NCI-H1417 treated with DMSO at 0.1 percent for 48 hours (cell line): ENCODE results near the gene KIRREL1.

Source experiments
- DNase-seq: peaks from one replicate; lab custom pipeline; 2025; lab: John Stamatoyannopoulos, UW

The KIRREL1 gene

DNA sequence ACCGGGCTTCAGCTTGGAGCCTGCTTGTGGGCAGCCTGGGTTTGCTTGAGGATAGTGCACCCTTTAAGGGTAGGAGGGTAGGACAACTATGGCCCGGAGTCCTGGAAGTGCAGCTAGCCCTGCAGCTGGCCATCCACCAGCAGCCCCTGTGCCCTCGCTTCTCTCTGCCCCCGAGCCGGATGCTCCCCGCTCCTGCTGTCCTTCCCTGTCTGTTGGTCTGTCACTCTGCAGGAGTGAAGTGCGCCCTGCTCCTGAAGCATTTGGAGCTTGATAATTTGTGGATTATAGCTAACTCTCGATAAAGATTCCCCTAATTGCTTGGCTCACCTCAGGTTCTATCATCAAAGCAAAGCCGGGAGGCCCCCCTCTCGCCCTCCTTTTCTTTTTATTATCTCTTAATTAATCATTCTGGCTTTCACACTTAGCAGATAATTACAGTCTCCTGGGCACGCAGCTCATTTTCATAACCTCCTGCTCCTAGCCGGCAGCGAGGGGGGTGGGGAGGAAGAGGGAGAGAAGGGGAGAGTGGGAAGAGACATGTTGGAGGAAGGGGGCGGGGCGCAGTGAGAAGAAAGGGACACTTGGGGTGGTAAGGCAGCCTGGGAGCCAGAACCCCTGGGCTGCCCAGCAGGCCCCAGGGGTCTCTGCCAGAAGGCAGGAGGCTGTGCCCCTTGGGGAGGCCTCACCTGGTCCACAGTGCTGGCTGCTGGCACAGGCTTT is 14.4 kb downstream of the KIRREL1 start:
- DNase-seq = no peak

DNA sequence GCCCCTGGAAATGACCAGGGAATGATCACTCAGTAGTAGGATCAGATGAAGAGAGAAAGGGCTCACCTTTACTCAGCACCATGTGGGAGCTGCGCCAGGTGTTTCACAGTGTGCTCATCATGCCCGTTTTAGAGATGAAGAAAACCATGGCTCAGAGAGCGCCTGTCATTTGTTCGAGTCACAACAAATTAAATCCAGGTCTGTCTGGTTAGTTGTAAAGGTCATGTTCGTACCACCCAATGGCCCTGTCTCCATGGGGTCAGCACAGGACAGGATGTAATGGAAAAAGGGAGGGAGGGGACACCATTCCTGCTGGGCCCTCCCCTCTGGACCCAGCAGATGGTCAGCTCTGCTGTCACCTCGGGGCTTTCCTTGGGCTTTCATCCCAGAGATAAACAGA is 15.2 kb downstream of the KIRREL1 start:
- no peak for DNase-seq

DNA sequence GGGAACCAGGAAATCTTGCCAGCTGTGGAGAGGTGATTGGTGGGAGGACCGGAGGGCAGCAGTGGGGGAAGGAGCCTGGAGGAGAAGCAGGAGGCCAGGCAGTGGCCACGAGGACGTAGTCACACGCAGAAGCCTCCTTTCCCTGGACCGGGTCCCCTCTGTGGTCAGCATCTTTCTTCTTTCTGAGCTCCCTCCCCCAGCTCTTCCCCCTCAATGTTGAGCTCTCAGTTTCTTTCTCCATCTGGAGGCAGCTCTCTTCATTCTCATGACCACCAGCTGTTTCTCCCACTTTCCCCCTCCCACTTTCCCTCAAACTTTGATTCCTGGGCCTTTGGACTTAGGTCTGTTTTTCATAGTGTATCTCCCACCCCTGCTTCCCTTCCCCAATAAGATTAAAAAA is 18.3 kb downstream of the KIRREL1 start:
- no peak for DNase-seq

GRCh38 chr1:158013840-158014730 is 20.6 kb downstream of the KIRREL1 start:
- DNase-seq = no peak

DNA sequence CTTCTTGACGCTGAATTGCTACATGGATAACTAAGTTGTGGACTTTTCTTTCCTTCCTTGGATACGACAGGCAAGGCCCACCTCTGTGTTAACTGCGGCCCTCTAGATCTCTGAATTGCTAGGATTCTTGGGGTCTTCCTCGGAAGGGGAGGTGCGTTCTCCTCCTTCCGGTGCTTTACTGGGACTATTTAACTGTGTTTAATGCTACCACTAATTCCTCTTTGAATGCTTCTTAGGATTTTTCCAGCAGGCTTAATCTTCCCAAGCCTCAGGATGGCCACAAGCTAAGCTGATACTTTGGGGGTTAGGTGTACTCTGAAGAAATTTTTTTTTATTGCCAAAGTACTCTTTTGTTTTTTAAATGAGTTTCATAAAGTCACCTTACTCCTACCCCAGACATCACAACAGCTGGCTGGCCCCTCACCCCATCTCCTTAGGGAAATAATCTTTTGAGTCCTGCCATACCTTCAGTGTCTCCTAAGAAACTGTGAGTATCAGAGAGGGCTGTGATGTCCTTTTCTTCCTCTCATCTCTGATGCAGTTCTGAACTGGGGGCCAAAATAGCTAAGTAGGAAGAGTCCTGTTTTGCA is 21.4 kb downstream of the KIRREL1 start:
- no peak for DNase-seq

DNA sequence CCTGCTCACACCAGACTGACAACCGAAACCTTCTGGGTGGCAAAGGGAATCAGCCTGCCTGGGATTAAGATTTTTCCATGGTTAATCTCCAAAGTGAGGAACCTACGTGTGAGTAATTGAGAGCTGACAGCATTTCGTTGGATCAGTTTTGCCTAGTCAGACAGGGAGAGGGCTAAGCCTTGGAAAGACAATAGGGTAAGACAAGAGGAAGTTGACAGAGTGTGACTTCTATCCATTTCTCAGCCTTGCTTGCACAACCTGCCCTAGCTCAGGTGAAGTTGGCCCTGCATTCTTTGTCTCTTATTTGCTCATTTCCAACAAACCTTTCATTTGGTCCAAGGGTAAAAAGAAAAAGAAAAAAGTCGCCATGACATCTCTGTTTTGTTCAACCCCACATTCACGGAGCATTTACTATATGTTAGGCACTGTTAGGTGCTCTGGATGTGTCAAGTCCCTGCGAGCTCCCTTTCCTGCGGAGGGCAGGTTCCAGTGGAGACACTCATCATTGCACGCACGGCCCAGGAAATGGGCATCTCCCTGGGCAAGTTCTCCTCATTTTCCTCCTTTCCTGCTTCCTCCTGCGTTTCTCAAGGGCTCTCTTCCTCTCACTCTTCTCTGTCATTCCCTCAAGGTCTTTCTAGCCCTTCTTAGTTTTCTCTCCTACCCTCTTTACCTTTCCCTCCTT is 23.3 kb downstream of the KIRREL1 start:
- DNase-seq = no peak

DNA sequence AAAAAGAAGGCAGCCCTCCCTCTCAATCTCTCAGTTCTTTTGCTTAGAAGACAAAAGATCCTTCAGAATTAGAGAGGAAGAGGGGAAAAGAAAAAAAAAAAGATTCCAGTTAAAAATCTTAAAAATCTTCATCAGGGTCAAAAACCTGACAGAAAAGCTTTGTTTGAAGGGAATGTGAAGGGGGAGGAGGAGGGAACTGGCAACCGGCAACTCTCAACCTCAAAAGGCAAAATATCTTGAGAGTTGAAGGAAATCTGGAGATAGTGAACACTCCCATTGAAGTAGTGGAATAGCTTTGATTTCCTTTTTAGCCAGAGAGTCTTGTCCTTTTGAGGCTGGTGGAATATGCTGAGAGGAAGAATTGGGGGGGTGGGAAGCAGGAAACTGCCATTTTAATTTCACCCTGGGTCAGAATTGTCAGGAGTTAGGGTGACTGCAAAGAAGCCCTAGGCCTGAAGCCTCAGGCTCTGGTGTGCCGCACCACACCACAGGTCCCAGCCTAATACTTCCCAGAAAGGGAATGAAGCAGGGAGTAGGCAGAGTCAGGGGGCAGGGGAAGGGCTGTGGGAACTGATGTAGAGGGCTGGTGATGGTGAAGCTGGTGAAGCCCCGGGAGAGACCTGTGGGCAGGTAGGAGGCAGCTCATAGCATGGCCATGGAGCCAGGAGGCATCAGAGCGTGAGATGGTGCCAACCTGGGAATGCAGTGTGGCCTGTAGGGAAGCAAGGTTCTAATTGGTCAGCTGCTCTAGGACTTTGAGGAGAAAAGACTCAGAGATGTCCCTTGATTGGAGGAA is 24.6 kb downstream of the KIRREL1 start:
- no peak for DNase-seq

DNA sequence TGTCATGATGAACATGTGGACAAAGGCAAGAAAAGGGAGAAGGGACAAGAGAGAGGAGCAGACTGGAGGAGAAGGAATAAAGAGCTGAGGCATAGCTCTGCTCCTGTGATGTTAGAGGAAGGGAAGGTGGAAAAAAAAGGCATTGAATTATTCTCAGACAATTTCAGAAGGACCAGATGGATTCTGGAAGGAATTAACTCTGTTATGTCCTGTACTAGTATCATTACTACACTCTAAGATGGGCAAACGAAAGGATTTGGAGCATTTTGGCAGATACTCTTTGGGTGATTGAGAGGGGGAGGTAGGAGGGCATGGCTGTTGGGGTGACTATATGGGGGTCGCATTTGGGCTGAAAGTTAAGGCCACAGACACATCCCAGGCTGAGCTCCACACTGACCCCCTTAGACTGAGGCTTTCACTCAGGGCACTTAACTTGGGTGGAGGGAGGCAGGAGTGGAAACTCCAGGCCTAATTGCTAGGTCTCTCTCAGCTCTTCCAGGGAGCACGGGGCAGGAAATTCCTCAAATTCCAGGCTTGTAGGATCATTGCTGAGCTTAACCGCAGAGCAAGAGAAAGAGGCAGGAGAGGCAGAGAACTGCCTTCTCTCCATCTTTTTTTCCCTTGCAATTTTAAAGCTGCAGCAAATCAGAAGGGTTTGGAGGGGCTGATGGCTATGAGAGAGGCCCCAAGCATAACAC is 25.9 kb downstream of the KIRREL1 start:
- no peak for DNase-seq

DNA sequence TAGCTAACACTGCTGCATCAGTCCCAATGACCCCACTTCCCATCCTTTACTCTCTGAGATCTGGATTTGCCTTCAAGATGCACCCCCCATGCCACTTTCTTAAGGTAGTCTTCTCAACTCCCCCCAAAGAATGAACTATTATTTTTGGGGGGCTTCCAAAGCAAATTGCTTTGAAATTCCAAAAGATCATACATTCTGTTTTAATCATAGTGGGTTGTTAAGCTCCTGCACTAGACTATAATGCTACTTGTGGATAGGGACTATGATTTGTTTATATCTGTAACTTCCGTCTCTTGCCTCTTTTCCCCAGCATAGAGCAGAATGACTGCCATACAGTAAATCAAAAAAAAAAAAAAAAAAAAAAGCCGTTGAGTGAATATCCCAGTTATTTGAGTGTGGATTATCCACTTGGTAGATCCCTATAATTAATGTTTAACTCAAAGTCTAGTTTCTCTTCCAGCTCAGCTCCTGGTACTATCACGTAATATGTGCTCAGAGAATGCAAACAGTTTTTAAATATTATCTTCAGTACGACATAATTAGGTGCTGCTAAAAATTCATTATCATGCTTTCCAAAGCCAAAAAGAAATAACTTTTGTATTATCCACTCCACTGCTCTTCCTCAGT is 26.9 kb downstream of the KIRREL1 start:
- no peak for DNase-seq

DNA sequence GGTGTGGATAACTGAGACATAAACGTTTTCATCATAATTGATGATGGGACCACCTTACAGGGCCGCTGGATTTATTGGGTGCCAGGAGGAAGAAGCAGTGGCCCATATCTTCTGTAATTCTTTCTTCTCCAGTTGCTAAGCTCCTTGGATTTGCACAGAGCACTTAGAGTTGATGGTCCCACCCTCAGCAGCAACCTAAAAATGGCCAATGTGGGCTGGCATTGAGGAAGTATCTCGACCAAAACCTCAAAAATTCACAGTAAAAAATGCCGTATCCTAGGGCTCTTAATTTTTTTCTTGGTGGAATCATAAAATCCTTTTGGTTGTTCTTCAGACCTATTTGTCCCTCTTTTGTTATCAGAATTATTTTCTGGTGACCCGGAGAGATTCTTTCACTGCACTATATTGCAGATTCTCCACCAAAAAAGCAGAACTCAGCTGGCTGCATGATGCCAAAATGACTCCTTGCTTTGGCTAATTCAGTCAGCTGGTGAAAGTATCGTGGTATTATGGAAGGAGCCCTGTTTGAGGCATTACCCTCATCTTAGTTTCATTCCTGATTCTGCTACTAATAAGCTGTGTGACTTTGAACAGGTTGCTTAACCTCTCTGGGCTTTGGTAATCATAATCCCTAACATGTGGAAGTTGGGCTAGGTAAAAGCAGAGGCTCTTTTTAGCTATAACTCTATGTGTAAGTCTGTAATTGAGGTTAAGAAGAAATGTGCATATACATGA is 27.6 kb downstream of the KIRREL1 start:
- no peak for DNase-seq

GRCh38 chr1:158021721-158022120 is 28.3 kb downstream of the KIRREL1 start:
- DNase-seq = no peak

DNA sequence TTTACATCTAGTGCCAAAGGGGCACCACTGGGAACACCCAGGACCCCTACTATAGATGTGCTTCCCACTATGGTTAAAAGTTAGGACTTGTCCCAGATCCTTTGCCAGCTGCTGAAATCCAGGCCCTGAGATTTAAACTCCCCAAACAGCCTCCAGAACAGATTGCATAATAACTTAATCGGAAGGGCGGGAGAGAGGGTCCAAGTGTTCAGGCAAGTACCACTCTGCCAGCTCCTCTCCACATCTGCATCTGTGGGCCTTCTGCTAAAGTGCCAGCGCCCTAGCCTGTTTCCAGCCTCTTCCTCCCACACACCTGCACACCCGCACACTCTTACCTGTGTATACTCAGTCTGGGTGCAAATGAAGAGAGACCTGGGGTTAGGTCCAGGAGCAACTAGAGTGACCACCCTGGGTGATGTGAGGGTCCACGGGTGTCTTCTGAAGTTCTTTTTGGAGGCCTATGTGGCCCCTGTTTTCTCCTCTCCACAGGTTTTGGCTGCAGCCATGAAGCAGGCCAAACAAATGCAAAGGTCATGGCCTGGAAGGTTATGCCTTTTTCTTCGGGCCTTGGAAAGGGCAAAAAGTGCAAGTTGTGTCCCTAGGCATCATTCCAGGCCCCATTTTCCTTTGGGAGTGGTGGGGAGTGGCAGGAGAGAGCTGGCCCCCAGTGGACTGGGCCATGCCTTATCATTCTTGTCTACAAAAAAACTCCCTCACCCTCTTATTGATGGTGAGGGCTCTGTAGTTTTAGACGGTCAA is 29.3 kb downstream of the KIRREL1 start:
- DNase-seq = no peak

- DNase-seq = no peak
Measured at GRCh38 chr1:158024737-158025136, 31.3 kb downstream of the KIRREL1 start.

DNA sequence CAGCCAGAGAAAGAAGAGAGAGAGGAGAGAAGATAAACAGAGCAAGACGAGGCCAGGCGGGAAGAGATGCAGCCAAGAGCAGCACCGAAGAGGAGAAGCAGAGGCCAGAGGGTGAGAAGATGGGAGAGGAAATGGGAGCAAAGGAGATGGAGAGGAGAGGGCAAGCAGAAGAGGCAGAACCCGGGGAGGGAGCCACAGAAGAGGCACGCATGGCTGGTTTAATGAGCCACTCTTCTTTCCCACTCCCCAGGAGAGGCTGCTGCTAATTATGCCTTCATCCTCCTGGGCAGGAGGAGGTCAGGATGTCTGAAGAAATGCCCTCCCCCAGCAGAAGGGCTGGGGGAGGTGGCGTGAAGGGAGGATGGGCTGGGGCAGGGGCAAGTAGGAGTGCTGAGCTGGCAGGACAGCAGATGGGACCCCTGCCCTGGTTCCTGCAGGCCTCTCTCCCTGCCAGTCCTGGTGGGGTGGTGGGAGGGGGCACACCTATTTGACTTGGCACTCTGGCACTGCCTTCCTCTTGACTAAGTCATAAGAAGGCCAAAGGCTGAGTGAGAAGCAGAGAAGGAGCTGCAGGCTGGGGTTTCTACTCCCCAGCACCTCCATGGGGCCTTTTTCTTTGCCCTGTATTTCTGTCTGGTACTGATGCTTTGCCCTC is 32.3 kb downstream of the KIRREL1 start:
- DNase-seq = no peak

DNA sequence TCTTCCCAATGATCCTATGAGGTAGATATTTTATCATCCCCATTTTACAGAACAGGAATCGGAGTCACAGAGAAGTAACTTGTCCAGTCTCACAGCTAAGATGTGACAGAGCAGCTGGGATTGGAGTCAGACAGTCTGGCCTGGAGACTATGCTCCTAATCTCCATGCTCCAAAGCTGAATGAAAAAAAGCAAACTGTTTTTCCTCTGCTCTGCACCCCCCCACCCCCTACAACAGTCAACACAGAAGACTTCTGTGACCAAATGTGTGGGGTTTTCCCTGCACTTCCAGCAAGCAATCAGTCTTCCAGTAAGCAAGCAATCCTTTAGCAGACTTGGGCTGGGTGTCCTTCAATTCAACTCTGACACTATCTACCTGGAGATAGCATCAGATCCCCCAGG is 33.2 kb downstream of the KIRREL1 start:
- DNase-seq = no peak

GRCh38 chr1:158027508-158027907 is 34.1 kb downstream of the KIRREL1 start:
- no peak for DNase-seq

DNA sequence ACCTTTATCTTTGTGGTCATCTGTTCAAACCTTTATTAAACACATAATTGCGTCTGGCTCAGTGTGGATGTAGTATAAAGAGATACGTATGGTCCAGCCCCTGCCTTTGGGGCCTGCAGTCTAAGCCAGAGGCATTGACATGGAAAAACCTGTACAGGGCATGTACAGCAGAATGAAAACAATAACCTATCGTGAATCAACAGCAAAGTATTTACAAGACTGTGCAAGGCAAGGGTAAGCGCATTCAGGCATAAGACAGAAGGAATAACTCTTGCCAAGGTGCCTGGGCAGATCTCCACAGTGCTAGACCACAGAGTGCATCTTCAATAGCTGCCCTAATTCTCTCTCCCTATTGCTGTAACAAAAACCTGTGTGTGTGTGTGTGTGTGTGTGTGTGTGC is 35.5 kb downstream of the KIRREL1 start:
- no peak for DNase-seq

- DNase-seq = no peak
Measured at GRCh38 chr1:158035014-158035413, 41.6 kb downstream of the KIRREL1 start.
